A673 (cell line): ENCODE measurements around the gene DMPK.

Source experiments
- EZH2 ChIP-seq: fragments of 200-600 bp; sonication (generic); IDR thresholded peaks from 2 replicates; pipeline ENCODE4 v1.6.1; 2017; ENCODE audit warnings: borderline replicate concordance, low read depth, mild to moderate bottlenecking, mixed read lengths, antibody characterized with exemption, low read length; ENCODE audit not compliant: poor library complexity, severe bottlenecking
- TF ChIP-seq, protein P1 (sequence below): fragments of 300-800, 200-600 bp; sonication (generic); conservative IDR thresholded peaks from 2 replicates; pipeline ENCODE4 v1.5.1; 2017; ENCODE audit warnings: low read depth, mild to moderate bottlenecking, antibody characterized with exemption, low read length, moderate library complexity, mixed read lengths

GRCh38 chr19:45826934-45827333 is 44.6 kb upstream of the DMPK start:
- TF ChIP-seq, protein P1, sequence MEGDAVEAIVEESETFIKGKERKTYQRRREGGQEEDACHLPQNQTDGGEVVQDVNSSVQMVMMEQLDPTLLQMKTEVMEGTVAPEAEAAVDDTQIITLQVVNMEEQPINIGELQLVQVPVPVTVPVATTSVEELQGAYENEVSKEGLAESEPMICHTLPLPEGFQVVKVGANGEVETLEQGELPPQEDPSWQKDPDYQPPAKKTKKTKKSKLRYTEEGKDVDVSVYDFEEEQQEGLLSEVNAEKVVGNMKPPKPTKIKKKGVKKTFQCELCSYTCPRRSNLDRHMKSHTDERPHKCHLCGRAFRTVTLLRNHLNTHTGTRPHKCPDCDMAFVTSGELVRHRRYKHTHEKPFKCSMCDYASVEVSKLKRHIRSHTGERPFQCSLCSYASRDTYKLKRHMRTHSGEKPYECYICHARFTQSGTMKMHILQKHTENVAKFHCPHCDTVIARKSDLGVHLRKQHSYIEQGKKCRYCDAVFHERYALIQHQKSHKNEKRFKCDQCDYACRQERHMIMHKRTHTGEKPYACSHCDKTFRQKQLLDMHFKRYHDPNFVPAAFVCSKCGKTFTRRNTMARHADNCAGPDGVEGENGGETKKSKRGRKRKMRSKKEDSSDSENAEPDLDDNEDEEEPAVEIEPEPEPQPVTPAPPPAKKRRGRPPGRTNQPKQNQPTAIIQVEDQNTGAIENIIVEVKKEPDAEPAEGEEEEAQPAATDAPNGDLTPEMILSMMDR = no peak
- TF ChIP-seq EZH2 = no peak
